A549 (cell line): ENCODE results near the gene ALS2.

Experiments
- CEBPB ChIP-seq, 2 experiments: fragments of >200 bp in 1 of 2; sonication (Bioruptor Twin) in 1 of 2; formaldehyde crosslinking in 1 of 2; IDR thresholded peaks; 2 replicates each; pipeline ENCODE4 v1.6.1; 2012 to 2016
- E2F6 ChIP-seq: IDR thresholded peaks from 2 replicates; pipeline ENCODE4 v1.6.1; 2012; ENCODE audit warnings: low read depth, borderline replicate concordance
- EP300 ChIP-seq, 2 experiments: fragments of >200 bp; sonication (Bioruptor Twin); formaldehyde crosslinking; IDR thresholded peaks; 2 replicates in 1 of 2; 3 replicates in 1 of 2; pipeline ENCODE4 v1.6.1; 2016 to 2017
- JUNB ChIP-seq: fragments of >200 bp; sonication (Bioruptor Twin); formaldehyde crosslinking; IDR thresholded peaks from 2 replicates; pipeline ENCODE4 v1.6.1; 2016
- NFE2L2 ChIP-seq: fragments of 150-350 bp; conservative IDR thresholded peaks from 2 replicates; pipeline ENCODE4 v1.6.1; 2014; ENCODE audit warnings: low read length
- NR3C1 ChIP-seq: fragments of >200 bp; sonication (Bioruptor Twin); formaldehyde crosslinking; IDR thresholded peaks from 3 replicates; pipeline ENCODE4 v1.6.1; 2017
- POLR2A ChIP-seq: IDR thresholded peaks from 2 replicates; pipeline ENCODE4 v1.6.1; 2012; ENCODE audit warnings: mild to moderate bottlenecking, low read length
- TF ChIP-seq, protein P1 (sequence below): fragments of >200 bp; sonication (Bioruptor Twin); formaldehyde crosslinking; IDR thresholded peaks from 3 replicates; pipeline ENCODE4 v1.5.1; 2016

- TF ChIP-seq JUNB = no peak
- no peak for TF ChIP-seq E2F6
- TF ChIP-seq, protein P1, sequence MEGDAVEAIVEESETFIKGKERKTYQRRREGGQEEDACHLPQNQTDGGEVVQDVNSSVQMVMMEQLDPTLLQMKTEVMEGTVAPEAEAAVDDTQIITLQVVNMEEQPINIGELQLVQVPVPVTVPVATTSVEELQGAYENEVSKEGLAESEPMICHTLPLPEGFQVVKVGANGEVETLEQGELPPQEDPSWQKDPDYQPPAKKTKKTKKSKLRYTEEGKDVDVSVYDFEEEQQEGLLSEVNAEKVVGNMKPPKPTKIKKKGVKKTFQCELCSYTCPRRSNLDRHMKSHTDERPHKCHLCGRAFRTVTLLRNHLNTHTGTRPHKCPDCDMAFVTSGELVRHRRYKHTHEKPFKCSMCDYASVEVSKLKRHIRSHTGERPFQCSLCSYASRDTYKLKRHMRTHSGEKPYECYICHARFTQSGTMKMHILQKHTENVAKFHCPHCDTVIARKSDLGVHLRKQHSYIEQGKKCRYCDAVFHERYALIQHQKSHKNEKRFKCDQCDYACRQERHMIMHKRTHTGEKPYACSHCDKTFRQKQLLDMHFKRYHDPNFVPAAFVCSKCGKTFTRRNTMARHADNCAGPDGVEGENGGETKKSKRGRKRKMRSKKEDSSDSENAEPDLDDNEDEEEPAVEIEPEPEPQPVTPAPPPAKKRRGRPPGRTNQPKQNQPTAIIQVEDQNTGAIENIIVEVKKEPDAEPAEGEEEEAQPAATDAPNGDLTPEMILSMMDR = no peak
- TF ChIP-seq EP300 (IDR thresholded peaks at IDR 0.05) = no peak
- no peak for TF ChIP-seq POLR2A
- TF ChIP-seq CEBPB (IDR thresholded peaks at IDR 0.05) = no peak
- TF ChIP-seq NFE2L2 = no peak
- no peak for TF ChIP-seq NR3C1
These were observed 73.6 kb downstream of the ALS2 start for GRCh38 chr2:201707142-201707541.
